GM19328 (cell line): ENCODE measurements around the gene SENP2.
"Not testable (repeated sequence)": the region's sequence is repeated elsewhere in the genome, so short reads cannot be mapped to it uniquely, and the experiment has no call there.

Experiments used
- ATAC-seq: cut with Tn5 transposase; IDR thresholded peaks from one replicate; pipeline ENCODE4 v1.9.1; 2021; ENCODE audit warnings: mild to moderate bottlenecking, moderate library complexity; ENCODE audit not compliant: unreplicated experiment

Gene SENP2

GRCh38 chr3:185646382-185647133, 60.5 kb downstream of the SENP2 start:
- ATAC-seq: no peak

- ATAC-seq: no peak
These were observed 61.2 kb downstream of the SENP2 start for GRCh38 chr3:185647134-185647879.

GRCh38 chr3:185647880-185648210, 61.8 kb downstream of the SENP2 start:
- ATAC-seq: no peak

- no peak for ATAC-seq
These were observed 62.3 kb downstream of the SENP2 start for GRCh38 chr3:185648396-185648795.

- ATAC-seq: no peak
These were observed 63.3 kb downstream of the SENP2 start for GRCh38 chr3:185649414-185649813.

- no peak for ATAC-seq
These were observed 65.9 kb downstream of the SENP2 start for GRCh38 chr3:185651971-185652370.

GRCh38 chr3:185653949-185654757, 68.1 kb downstream of the SENP2 start:
- no peak for ATAC-seq

- ATAC-seq: no peak
These were observed 68.7 kb downstream of the SENP2 start for GRCh38 chr3:185654758-185655145.

GRCh38 chr3:185655426-185656320, 69.6 kb downstream of the SENP2 start:
- ATAC-seq: no peak

- no peak for ATAC-seq
These were observed 70.3 kb downstream of the SENP2 start for GRCh38 chr3:185656321-185656840.

GRCh38 chr3:185657211-185657610, 71.1 kb downstream of the SENP2 start:
- ATAC-seq: no peak

GRCh38 chr3:185657691-185658503, 71.8 kb downstream of the SENP2 start:
- no peak for ATAC-seq

GRCh38 chr3:185658504-185658912, 72.4 kb downstream of the SENP2 start:
- ATAC-seq: no peak

GRCh38 chr3:185658943-185659342, 72.8 kb downstream of the SENP2 start:
- no peak for ATAC-seq

- no peak for ATAC-seq
These were observed 74.1 kb downstream of the SENP2 start for GRCh38 chr3:185659942-185660921.

GRCh38 chr3:185661296-185661695, 75.2 kb downstream of the SENP2 start:
- not testable (repeated sequence) for ATAC-seq

GRCh38 chr3:185661772-185662171, 75.7 kb downstream of the SENP2 start:
- no peak for ATAC-seq

- ATAC-seq: no peak
These were observed 77.8 kb downstream of the SENP2 start for GRCh38 chr3:185663929-185664328.
